Epithelial cell of proximal tubule (primary cell): ENCODE measurements around the gene CHCHD10. TPM values are rescaled to one million over a fixed set of nuclear protein-coding genes. Genes with fewer than 3 reads are reported as not detected.

Source experiments
- DNase-seq: peaks from one replicate; pipeline ENCODE4 v3.0.0-alpha.2; 2011; ENCODE audit warnings: low read depth
- H3K4me3 ChIP-seq: 2 replicates; pipeline ENCODE4 v1.5.1; 2011; ENCODE audit warnings: low read depth, mild to moderate bottlenecking, low read length
- CTCF ChIP-seq: conservative IDR thresholded peaks from 2 replicates; pipeline ENCODE4 v1.5.1; 2012; ENCODE audit warnings: low read depth, mild to moderate bottlenecking, low read length
- total RNA-seq: library from RNA; depleted of rRNA; stranded (reverse); fragments of >200 nt; gene quantifications from 2 replicates; pipeline ENCODE4 v1.2.3, GENCODE V29; 2015

Gene CHCHD10
- total RNA-seq, 1 donor from 2014 or later = 37.1 TPM

- no peak for DNase-seq
- no peak overlapping the region for H3K4me3 ChIP-seq
- TF ChIP-seq CTCF = no peak
Observed at GRCh38 chr22:23777776-23778576, 10.2 kb upstream of the CHCHD10 start.

GRCh38 chr22:23775779-23776375 lies 8.1 kb upstream of the CHCHD10 start:
- no peak overlapping the region for H3K4me3 ChIP-seq
- TF ChIP-seq CTCF = no peak
- DNase-seq = no peak

- H3K4me3 ChIP-seq = no peak overlapping the region
- TF ChIP-seq CTCF = no peak
- DNase-seq = no peak
Observed at GRCh38 chr22:23774922-23775436, 7.2 kb upstream of the CHCHD10 start.

- no peak for DNase-seq
- TF ChIP-seq CTCF = no peak
- no peak overlapping the region for H3K4me3 ChIP-seq
Observed at GRCh38 chr22:23774114-23774921, 6.5 kb upstream of the CHCHD10 start.

GRCh38 chr22:23773483-23774113 lies 5.8 kb upstream of the CHCHD10 start:
- peak overlapping the region; percentile 44 for H3K4me3 ChIP-seq
- TF ChIP-seq CTCF = no peak
- DNase-seq = no peak

- H3K4me3 ChIP-seq = peak within 1 kb of the TSS; percentile 44
- no peak for DNase-seq
- no peak for TF ChIP-seq CTCF
Observed at GRCh38 chr22:23772649-23773473, 5.1 kb upstream of the CHCHD10 start, which contains the start of gene MMP11. MMP11 (plus strand) TSS chr22:23772849; CDS start chr22:23772871, 22 bp downstream.
